Activated CD4-positive, alpha-beta T cell treated with anti-CD3 and anti-CD28 coated beads for 36 hours (primary cell): ENCODE measurements around the gene LRRC63. TPM values are rescaled to one million over a fixed set of nuclear protein-coding genes. Genes with fewer than 3 reads are reported as not detected.
"Not testable (repeated sequence)": the region's sequence is repeated elsewhere in the genome, so short reads cannot be mapped to it uniquely, and the experiment has no call there.

Experiments
- ATAC-seq: fragments of 200-7000 bp; cut with Tn5 transposase; one replicate; pipeline ENCODE4 v1.10.0; 2021; ENCODE audit warnings: mild to moderate bottlenecking, moderate library complexity
- CTCF ChIA-PET: fragments of 350-600 bp; sonication (Branson Sonifier 250); formaldehyde crosslinking; loops from one replicate; lab custom pipeline; 2021; ENCODE audit warnings: antibody characterized with exemption; lab: Charles Lee
- POLR2A ChIA-PET: fragments of 350-600 bp; sonication (Branson Sonifier 250); formaldehyde crosslinking; loops from one replicate; lab custom pipeline; 2021; ENCODE audit warnings: antibody characterized with exemption, inconsistent platforms; lab: Charles Lee
- DNase-seq: peaks from one replicate; pipeline ENCODE4 v3.0.0-alpha.2; 2020
- H3K27ac Mint-ChIP-seq: one replicate; pipeline ENCODE4 v1.8.0; 2021; ENCODE audit warnings: mixed read lengths
- H3K27me3 Mint-ChIP-seq: one replicate; pipeline ENCODE4 v1.8.0; 2021; ENCODE audit warnings: mixed read lengths
- H3K36me3 Mint-ChIP-seq: one replicate; pipeline ENCODE4 v1.8.0; 2021; ENCODE audit warnings: low read depth, mixed read lengths
- H3K4me1 Mint-ChIP-seq: one replicate; pipeline ENCODE4 v1.8.0; 2021; ENCODE audit warnings: mixed read lengths
- H3K4me3 Mint-ChIP-seq: one replicate; pipeline ENCODE4 v1.8.0; 2021; ENCODE audit warnings: mild to moderate bottlenecking, moderate library complexity, mixed read lengths
- H3K9me3 Mint-ChIP-seq: one replicate; pipeline ENCODE4 v1.8.0; 2021; ENCODE audit warnings: low read depth, mixed read lengths
- intact Hi-C, 2 experiments: fragments of 100-400 bp; cut with DNase I in 1 of 2; cut with micrococcal nuclease in 1 of 2; formaldehyde crosslinking; loops; one replicate each; pipeline versions ENCODE4 v1.14.2 to v1.15.1; 2022 to 2024; cut with DNase I, micrococcal nuclease
- total RNA-seq, 2 experiments: library from RNA; stranded (reverse); gene quantifications; one replicate each; pipeline ENCODE4 v1.2.3, GENCODE V29; 2021

The LRRC63 gene
- total RNA-seq, 2 experiments from 2014 or later: 0.50 to 0.67 TPM

DNA sequence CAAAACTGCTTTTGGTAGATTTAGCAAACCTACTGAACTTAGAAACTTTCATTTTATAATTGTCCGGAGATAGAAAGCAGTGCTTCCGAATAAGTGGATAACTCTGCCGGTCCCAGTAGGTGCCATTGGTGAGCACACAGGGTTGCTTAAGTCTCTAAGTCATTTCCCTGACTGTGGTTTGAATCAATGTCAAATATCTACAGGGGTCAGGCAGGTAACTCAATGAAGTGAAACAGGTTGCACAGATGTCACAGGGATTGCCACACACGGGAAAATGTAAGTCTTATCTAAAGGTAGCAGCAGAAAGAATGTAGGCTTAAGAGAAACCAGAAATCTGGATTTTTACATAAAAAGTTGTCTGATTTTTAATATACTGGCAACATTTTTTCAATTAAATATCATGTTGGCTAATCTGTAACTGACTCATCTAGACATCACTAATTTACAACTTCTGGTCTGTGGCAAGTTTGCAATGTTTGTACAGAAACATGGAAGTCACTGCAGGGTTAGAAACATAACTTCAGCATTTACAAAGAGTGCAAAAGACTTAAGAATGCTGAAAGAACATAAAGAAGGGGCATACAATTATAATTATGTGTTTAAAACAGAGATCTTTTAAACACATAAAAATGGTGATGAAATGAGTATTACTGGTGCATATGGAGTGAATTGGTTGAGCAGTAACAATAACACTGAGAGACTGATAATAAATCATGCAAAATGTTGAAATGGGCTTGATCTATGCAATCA, 14.3 kb upstream of the LRRC63 start:
- ChIA-PET POLR2A (no interaction called here), CTCF (no interaction called here)
- no peaks in the 10 kb centered on the region for H3K27me3 Mint-ChIP-seq
- ATAC-seq: no peak
- intact Hi-C loops: no loop called here
- peaks cover 24% of the 10 kb centered on the region for H3K4me1 Mint-ChIP-seq
- no peak overlapping the region for H3K4me3 Mint-ChIP-seq
- no peak overlapping the region for H3K27ac Mint-ChIP-seq
- no peaks in the 10 kb centered on the region for H3K36me3 Mint-ChIP-seq
- no peaks in the 10 kb centered on the region for H3K9me3 Mint-ChIP-seq
- DNase-seq: no peak

- ChIA-PET CTCF (interaction anchor here (0.6 to 1.7 kb wide), 3 partner anchors 13 to 123 kb away, joined by 3 to 10 read pairs (median 5); no protein-coding TSS in a partner anchor), POLR2A (interaction anchor here (0.6 kb wide), 1 partner anchor 17 kb away, joined by 3 read pairs; the partner anchor contains the start of gene LCP1)
- intact Hi-C loops: no loop called here
- no peak for DNase-seq
- Mint-ChIP-seq H3K4me3 (no peak overlapping the region), H3K4me1 (peaks cover 34% of the 10 kb centered on the region), H3K36me3 (no peaks in the 10 kb centered on the region), H3K27me3 (no peaks in the 10 kb centered on the region), H3K27ac (no peak overlapping the region), H3K9me3 (no peaks in the 10 kb centered on the region)
- ATAC-seq: no peak
Measured at GRCh38 chr13:46198696-46199193, 13.0 kb upstream of the LRRC63 start.

- H3K4me1 Mint-ChIP-seq: peaks cover 37% of the 10 kb centered on the region
Measured at GRCh38 chr13:46202188-46202795, 9.4 kb upstream of the LRRC63 start.

GRCh38 chr13:46202966-46203365, 8.8 kb upstream of the LRRC63 start:
- no peaks in the 10 kb centered on the region for H3K27me3 Mint-ChIP-seq
- no peak for DNase-seq
- ChIA-PET CTCF (interaction anchor here (0.8 to 1.7 kb wide), 7 partner anchors 8 to 119 kb away, joined by 3 to 5 read pairs (median 3); no protein-coding TSS in a partner anchor), POLR2A (no interaction called here)
- no peak overlapping the region for H3K27ac Mint-ChIP-seq
- no peaks in the 10 kb centered on the region for H3K36me3 Mint-ChIP-seq
- H3K4me3 Mint-ChIP-seq: no peak overlapping the region
- intact Hi-C loops: no loop called here
- no peak for ATAC-seq
- H3K9me3 Mint-ChIP-seq: no peaks in the 10 kb centered on the region
- H3K4me1 Mint-ChIP-seq: peaks cover 37% of the 10 kb centered on the region

More at GRCh38 chr13:46202188-46202795, 9.4 kb upstream of the LRRC63 start:
- Mint-ChIP-seq H3K27me3 (no peaks in the 10 kb centered on the region), H3K27ac (peak overlapping the region; percentile 68), H3K36me3 (no peaks in the 10 kb centered on the region), H3K4me3 (no peak overlapping the region), H3K9me3 (no peaks in the 10 kb centered on the region)
- ChIA-PET POLR2A (no interaction called here), CTCF (interaction anchor here (0.9 to 1.7 kb wide), 4 partner anchors 11 to 122 kb away, joined by 4 to 5 read pairs (median 4); no protein-coding TSS in a partner anchor)
- no peak for DNase-seq
- ATAC-seq: peak; percentile 85
- intact Hi-C loops: no loop called here

- ChIA-PET POLR2A (no interaction called here), CTCF (interaction anchor here (0.8 to 1.2 kb wide), 2 partner anchors 30 to 46 kb away, joined by 3 read pairs; no protein-coding TSS in a partner anchor)
- H3K27ac Mint-ChIP-seq: no peak overlapping the region
- peaks cover 30% of the 10 kb centered on the region for H3K4me1 Mint-ChIP-seq
- H3K36me3 Mint-ChIP-seq: no peaks in the 10 kb centered on the region
- no peak for DNase-seq
- no peaks in the 10 kb centered on the region for H3K9me3 Mint-ChIP-seq
- intact Hi-C loops: no loop called here
- no peak for ATAC-seq
- H3K27me3 Mint-ChIP-seq: no peaks in the 10 kb centered on the region
- no peak overlapping the region for H3K4me3 Mint-ChIP-seq
Measured at GRCh38 chr13:46206143-46206542, 5.6 kb upstream of the LRRC63 start.

GRCh38 chr13:46207828-46208227, 3.9 kb upstream of the LRRC63 start:
- no peak overlapping the region for H3K27ac Mint-ChIP-seq
- no peak overlapping the region for H3K4me3 Mint-ChIP-seq
- H3K27me3 Mint-ChIP-seq: no peaks in the 10 kb centered on the region
- ATAC-seq: no peak
- H3K4me1 Mint-ChIP-seq: peaks cover 26% of the 10 kb centered on the region
- H3K9me3 Mint-ChIP-seq: no peaks in the 10 kb centered on the region
- no peak for DNase-seq
- no peaks in the 10 kb centered on the region for H3K36me3 Mint-ChIP-seq
- POLR2A ChIA-PET: no interaction called here
- CTCF ChIA-PET: interaction anchor here (0.5 to 1.3 kb wide), 5 partner anchors 9 to 509 kb away, joined by 3 to 5 read pairs (median 3); no protein-coding TSS in a partner anchor
- intact Hi-C loops: no loop called here

GRCh38 chr13:46210362-46211083, 1.2 kb upstream of the LRRC63 start:
- intact Hi-C loops: loop anchor here (1.0 to 5.0 kb wide), 5 partner anchors 26 to 158 kb away; partner anchors contain the start of genes LCP1 (in 1 of the 2) and ZC3H13 (in 1 of the 2)
- Mint-ChIP-seq H3K27me3 (no peaks in the 10 kb centered on the region), H3K4me3 (peak overlapping the region; percentile 76), H3K9me3 (no peaks in the 10 kb centered on the region), H3K36me3 (no peaks in the 10 kb centered on the region), H3K27ac (peak overlapping the region; percentile 87), H3K4me1 (peaks cover 26% of the 10 kb centered on the region)
- no peak for DNase-seq
- no peak for ATAC-seq
- ChIA-PET POLR2A (interaction anchor here (0.8 kb wide), 1 partner anchor 50 kb away, joined by 3 read pairs; no protein-coding TSS in a partner anchor), CTCF (interaction anchor here (1.0 to 1.6 kb wide), 5 partner anchors 19 to 111 kb away, joined by 3 to 11 read pairs (median 4); no protein-coding TSS in a partner anchor)

- POLR2A ChIA-PET: interaction anchor here (0.8 kb wide), 1 partner anchor 51 kb away, joined by 3 read pairs; no protein-coding TSS in a partner anchor
- peak; percentile 60 for ATAC-seq
Measured at GRCh38 chr13:46211116-46211482, 629 bp upstream of the LRRC63 start.

DNA sequence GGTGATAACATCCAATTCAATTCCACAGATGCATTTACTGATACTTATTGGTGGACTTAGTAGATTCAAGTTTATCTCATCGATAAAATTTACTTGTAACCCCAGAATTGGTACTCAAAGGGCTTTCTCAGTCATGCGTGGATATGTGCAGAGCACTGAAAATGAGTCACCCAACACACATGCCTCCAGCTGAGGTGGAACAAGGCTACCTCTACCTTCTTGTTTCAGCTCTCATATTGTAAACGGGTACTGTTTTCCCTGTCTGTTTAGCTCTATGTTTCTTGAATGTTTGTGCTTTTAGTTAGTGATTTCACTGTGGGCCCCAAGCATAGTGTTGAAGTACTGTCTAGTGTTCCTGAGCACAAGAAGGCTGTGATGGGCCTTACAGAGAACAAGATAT, 1.5 kb downstream of the LRRC63 start:
- CTCF ChIA-PET: interaction anchor here (0.9 to 1.0 kb wide), 3 partner anchors 25 to 53 kb away, joined by 3 to 5 read pairs (median 4); no protein-coding TSS in a partner anchor
- H3K27me3 Mint-ChIP-seq: no peaks in the 10 kb centered on the region
- no peak overlapping the region for H3K27ac Mint-ChIP-seq
- peak; percentile 30 for DNase-seq
- no peak overlapping the region for H3K4me3 Mint-ChIP-seq
- intact Hi-C loops: loop anchor here in 1 of 2 experiments (5.0 kb wide), 2 partner anchors 46 to 109 kb away; no protein-coding TSS in a partner anchor
- ATAC-seq: peak; percentile 28
- POLR2A ChIA-PET: interaction anchor here (0.7 kb wide), 1 partner anchor 1787 kb away, joined by 6 read pairs; no protein-coding TSS in a partner anchor
- H3K4me1 Mint-ChIP-seq: peaks cover 23% of the 10 kb centered on the region
- no peaks in the 10 kb centered on the region for H3K36me3 Mint-ChIP-seq
- H3K9me3 Mint-ChIP-seq: no peaks in the 10 kb centered on the region

More at GRCh38 chr13:46211116-46211482, 629 bp upstream of the LRRC63 start:
- no peaks in the 10 kb centered on the region for H3K9me3 Mint-ChIP-seq
- H3K36me3 Mint-ChIP-seq: no peaks in the 10 kb centered on the region
- intact Hi-C loops: loop anchor here (1.0 to 5.0 kb wide), 5 partner anchors 27 to 159 kb away; partner anchors contain the start of genes LCP1 (in 1 of the 2) and ZC3H13 (in 1 of the 2)
- H3K27ac Mint-ChIP-seq: peak overlapping the region; percentile 87
- H3K4me1 Mint-ChIP-seq: peaks cover 23% of the 10 kb centered on the region
- H3K27me3 Mint-ChIP-seq: no peaks in the 10 kb centered on the region
- DNase-seq: peak; percentile 61
- peak overlapping the region; percentile 76 for H3K4me3 Mint-ChIP-seq
- CTCF ChIA-PET: interaction anchor here (1.0 to 1.6 kb wide), 5 partner anchors 18 to 110 kb away, joined by 3 to 11 read pairs (median 4); no protein-coding TSS in a partner anchor

DNA sequence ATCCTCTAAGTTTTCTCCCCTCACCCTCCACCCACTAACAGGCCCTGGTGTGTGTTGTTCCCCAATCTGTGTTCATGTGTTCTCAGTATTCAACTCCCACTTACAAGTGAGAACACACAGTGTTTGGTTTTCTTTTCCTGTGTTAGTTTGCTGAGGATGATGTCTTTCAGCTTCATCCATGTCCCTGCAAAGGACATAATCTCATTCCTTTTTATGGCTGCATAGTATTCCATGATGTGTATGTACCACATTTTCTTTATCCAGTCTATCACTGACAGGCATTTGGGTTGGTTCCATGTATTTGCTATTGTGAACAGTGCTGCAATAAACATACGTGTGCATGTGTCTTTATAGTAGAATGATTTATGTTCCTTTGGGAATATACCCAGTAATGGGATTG, 3.0 kb downstream of the LRRC63 start:
- H3K9me3 Mint-ChIP-seq, H3K27ac Mint-ChIP-seq, H3K4me3 Mint-ChIP-seq, H3K36me3 Mint-ChIP-seq, POLR2A ChIA-PET, H3K27me3 Mint-ChIP-seq, DNase-seq, ATAC-seq, CTCF ChIA-PET: not testable (repeated sequence)
- H3K4me1 Mint-ChIP-seq: peaks cover 24% of the 10 kb centered on the region
- intact Hi-C loops: loop anchor here in 1 of 2 experiments (5.0 kb wide), 2 partner anchors 47 to 108 kb away; no protein-coding TSS in a partner anchor
